T-helper 17 cell (primary cell): ENCODE data around the gene HOXA11. TPM values are rescaled to one million over a fixed set of nuclear protein-coding genes. Genes with fewer than 3 reads are reported as not detected.

Source experiments
- total RNA-seq, 4 donors: library from RNA in 2 of 4; stranded (reverse) in 2 of 4; gene quantifications; one replicate each; pipeline ENCODE4 v1.2.3 and lab custom pipeline; 2022 to 2026

Gene HOXA11
- total RNA-seq, 2 donors from 2014 or later: not detected

Other genes with a start within 250 kb of the HOXA11 start
- gene HOXA1, start 89.2 kb downstream of the HOXA11 start, total RNA-seq: under 1 TPM; 0.60 to 0.72 TPM
- gene HOXA2, start 82.5 kb downstream of the HOXA11 start, total RNA-seq: not detected
- under 1 TPM in 1 of 2 donors, not detected in 1; 0.26 TPM for gene HOXA4, start 54.5 kb downstream of the HOXA11 start, total RNA-seq
- under 1 TPM in 1 of 2 donors, not detected in 1; 0.26 TPM for gene HOXA5, start 41.6 kb downstream of the HOXA11 start, total RNA-seq
- gene HOXA6, start 37.5 kb downstream of the HOXA11 start, total RNA-seq: not detected
- not detected for gene HOXA3, start 32.6 kb downstream of the HOXA11 start, total RNA-seq
- not detected for gene HOXA7, start 28.6 kb downstream of the HOXA11 start, total RNA-seq
- gene HOXA9, start 19.7 kb downstream of the HOXA11 start, total RNA-seq: not detected
- not detected for gene HOXA10, start 10.9 kb downstream of the HOXA11 start, total RNA-seq
- gene HOXA13, start 14.9 kb upstream of the HOXA11 start, total RNA-seq: not detected
- gene EVX1, start 57.6 kb upstream of the HOXA11 start, total RNA-seq: under 1 TPM in 1 of 2 donors, not detected in 1; 0.21 TPM